Measurements from ENCODE around the gene HOXB5.

DNA sequence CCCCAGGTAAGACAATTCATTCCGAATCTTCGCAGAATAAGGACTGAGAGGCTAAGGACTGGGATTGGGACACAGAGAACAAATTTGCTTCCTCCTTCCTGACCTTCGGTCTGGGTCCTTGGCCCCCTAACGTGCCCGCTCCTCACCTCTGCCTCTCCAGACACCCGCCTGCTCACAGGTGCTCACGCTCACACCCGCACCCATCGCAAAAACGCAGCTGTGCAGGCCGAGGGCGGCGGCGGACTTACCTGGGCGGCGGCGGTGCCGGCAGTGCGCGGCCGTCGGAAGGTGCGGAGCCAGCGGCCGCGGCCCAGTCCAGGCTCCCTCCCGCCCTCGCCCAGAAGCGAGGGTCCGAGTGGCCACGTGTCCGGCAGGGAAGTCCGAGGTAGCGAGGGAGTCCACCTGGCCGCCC is 39.7 kb upstream of the HOXB5 start:
- TF ChIP-seq, protein P1, sequence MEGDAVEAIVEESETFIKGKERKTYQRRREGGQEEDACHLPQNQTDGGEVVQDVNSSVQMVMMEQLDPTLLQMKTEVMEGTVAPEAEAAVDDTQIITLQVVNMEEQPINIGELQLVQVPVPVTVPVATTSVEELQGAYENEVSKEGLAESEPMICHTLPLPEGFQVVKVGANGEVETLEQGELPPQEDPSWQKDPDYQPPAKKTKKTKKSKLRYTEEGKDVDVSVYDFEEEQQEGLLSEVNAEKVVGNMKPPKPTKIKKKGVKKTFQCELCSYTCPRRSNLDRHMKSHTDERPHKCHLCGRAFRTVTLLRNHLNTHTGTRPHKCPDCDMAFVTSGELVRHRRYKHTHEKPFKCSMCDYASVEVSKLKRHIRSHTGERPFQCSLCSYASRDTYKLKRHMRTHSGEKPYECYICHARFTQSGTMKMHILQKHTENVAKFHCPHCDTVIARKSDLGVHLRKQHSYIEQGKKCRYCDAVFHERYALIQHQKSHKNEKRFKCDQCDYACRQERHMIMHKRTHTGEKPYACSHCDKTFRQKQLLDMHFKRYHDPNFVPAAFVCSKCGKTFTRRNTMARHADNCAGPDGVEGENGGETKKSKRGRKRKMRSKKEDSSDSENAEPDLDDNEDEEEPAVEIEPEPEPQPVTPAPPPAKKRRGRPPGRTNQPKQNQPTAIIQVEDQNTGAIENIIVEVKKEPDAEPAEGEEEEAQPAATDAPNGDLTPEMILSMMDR (conservative IDR thresholded peaks at IDR 0.05; ENCODE audit: low read depth, low read length): no peak
- TF ChIP-seq EZH2phosphoT487 (IDR thresholded peaks at IDR 0.05; ENCODE audit: borderline replicate concordance, low read length) (no peak), EZH2 (IDR thresholded peaks at IDR 0.05; ENCODE audit: low read length, unreplicated experiment) (no peak)

All from PC-3 (cell line).